Erythroblast (primary cell): Measurements from ENCODE around the gene DOCK9.

ENCODE experiments used
- GATA1 ChIP-seq: IDR thresholded peaks from 2 replicates; pipeline ENCODE4 v1.6.1; 2011; ENCODE audit warnings: low read depth, mild to moderate bottlenecking, control low read depth, low read length, moderate library complexity
- POLR2A ChIP-seq: IDR thresholded peaks from 2 replicates; pipeline ENCODE4 v1.6.1; 2011; ENCODE audit warnings: mild to moderate bottlenecking, low read length

GRCh38 chr13:98769736-98770135 lies 208.1 kb downstream of the DOCK9 start:
- no peak for TF ChIP-seq POLR2A
- no peak for TF ChIP-seq GATA1
